Measurements from ENCODE around the gene ITPR1. TPM values are rescaled to one million over a fixed set of nuclear protein-coding genes. Genes with fewer than 3 reads are reported as not detected.

ITPR1 gene
- total RNA-seq, 2 donors from 2014 or later = 8.9 to 21.2 TPM

- DNase-seq (no peak), ATAC-seq (no peak)
- intact Hi-C loops (cut with DNase I, micrococcal nuclease) = no loop called here
Observed at GRCh38 chr3:4688411-4688810, 195.3 kb downstream of the ITPR1 start.

GRCh38 chr3:4689021-4689420 is 195.9 kb downstream of the ITPR1 start:
- ATAC-seq = no peak
- intact Hi-C loops (cut with DNase I, micrococcal nuclease) = no loop called here
- DNase-seq = no peak

- no peak for ATAC-seq
- intact Hi-C loops (cut with DNase I, micrococcal nuclease) = no loop called here
- DNase-seq = no peak
Observed at GRCh38 chr3:4690277-4690676, 197.1 kb downstream of the ITPR1 start.

GRCh38 chr3:4693620-4694019 is 200.5 kb downstream of the ITPR1 start:
- intact Hi-C loops (cut with DNase I, micrococcal nuclease) = no loop called here
- ATAC-seq (no peak), DNase-seq (no peak)

- intact Hi-C loops (cut with DNase I, micrococcal nuclease) = no loop called here
- DNase-seq = no peak
- ATAC-seq = no peak
Observed at GRCh38 chr3:4695846-4696245, 202.7 kb downstream of the ITPR1 start.

- ATAC-seq (no peak), DNase-seq (no peak)
- intact Hi-C loops (cut with DNase I, micrococcal nuclease) = no loop called here
Observed at GRCh38 chr3:4696266-4696665, 203.1 kb downstream of the ITPR1 start.

GRCh38 chr3:4698125-4698821 is 205.1 kb downstream of the ITPR1 start:
- intact Hi-C loops (cut with DNase I, micrococcal nuclease) = no loop called here
- no peak for ATAC-seq
- DNase-seq = no peak

GRCh38 chr3:4703054-4703480 is 209.9 kb downstream of the ITPR1 start:
- DNase-seq (no peak), ATAC-seq (no peak)
- intact Hi-C loops (cut with DNase I, micrococcal nuclease) = no loop called here

GRCh38 chr3:4704552-4704951 is 211.4 kb downstream of the ITPR1 start:
- no peak for ATAC-seq
- intact Hi-C loops (cut with DNase I, micrococcal nuclease) = no loop called here
- no peak for DNase-seq

GRCh38 chr3:4707324-4707723 is 214.2 kb downstream of the ITPR1 start:
- no peak for ATAC-seq
- intact Hi-C loops (cut with DNase I, micrococcal nuclease) = no loop called here
- no peak for DNase-seq

GRCh38 chr3:4708230-4708629 is 215.1 kb downstream of the ITPR1 start:
- DNase-seq = no peak
- intact Hi-C loops (cut with DNase I, micrococcal nuclease) = no loop called here
- ATAC-seq = no peak

- ATAC-seq (no peak), DNase-seq (no peak)
- intact Hi-C loops (cut with DNase I, micrococcal nuclease) = no loop called here
Observed at GRCh38 chr3:4709341-4709740, 216.2 kb downstream of the ITPR1 start.

GRCh38 chr3:4710191-4710590 is 217.0 kb downstream of the ITPR1 start:
- no peak for DNase-seq
- intact Hi-C loops (cut with DNase I, micrococcal nuclease) = loop anchor here in 1 of 2 donors (2.0 to 10.0 kb wide), 2 partner anchors 315 to 349 kb away; no protein-coding TSS in a partner anchor
- no peak for ATAC-seq

GRCh38 chr3:4711680-4711992 is 218.5 kb downstream of the ITPR1 start:
- ATAC-seq (no peak), DNase-seq (no peak)
- intact Hi-C loops (cut with DNase I, micrococcal nuclease) = loop anchor here in 1 of 2 donors (2.0 to 10.0 kb wide), 2 partner anchors 313 to 347 kb away; no protein-coding TSS in a partner anchor

GRCh38 chr3:4712109-4712508 is 219.0 kb downstream of the ITPR1 start:
- peak in 1 of 2 donors; percentile 80 for DNase-seq
- peak; percentile 87 for ATAC-seq
- intact Hi-C loops (cut with DNase I, micrococcal nuclease) = loop anchor here in 1 of 2 donors (10.0 kb wide), 1 partner anchor 313 kb away; no protein-coding TSS in a partner anchor

- intact Hi-C loops (cut with DNase I, micrococcal nuclease) = loop anchor here in 1 of 2 donors (10.0 kb wide), 1 partner anchor 311 kb away; no protein-coding TSS in a partner anchor
- no peak for DNase-seq
- ATAC-seq = peak; percentile 44
Observed at GRCh38 chr3:4714045-4714444, 220.9 kb downstream of the ITPR1 start.

- intact Hi-C loops (cut with DNase I, micrococcal nuclease) = loop anchor here in 1 of 2 donors (10.0 kb wide), 1 partner anchor 309 kb away; no protein-coding TSS in a partner anchor
- DNase-seq = no peak
- ATAC-seq = no peak
Observed at GRCh38 chr3:4716266-4716665, 223.1 kb downstream of the ITPR1 start.

GRCh38 chr3:4716706-4717362 is 223.7 kb downstream of the ITPR1 start:
- no peak for ATAC-seq
- no peak for DNase-seq
- intact Hi-C loops (cut with DNase I, micrococcal nuclease) = loop anchor here in 1 of 2 donors (10.0 kb wide), 1 partner anchor 308 kb away; no protein-coding TSS in a partner anchor

GRCh38 chr3:4717363-4717740 is 224.2 kb downstream of the ITPR1 start:
- ATAC-seq (no peak), DNase-seq (no peak)
- intact Hi-C loops (cut with DNase I, micrococcal nuclease) = loop anchor here in 1 of 2 donors (10.0 kb wide), 1 partner anchor 307 kb away; no protein-coding TSS in a partner anchor

- ATAC-seq (no peak), DNase-seq (no peak)
- intact Hi-C loops (cut with DNase I, micrococcal nuclease) = loop anchor here in 1 of 2 donors (10.0 kb wide), 1 partner anchor 307 kb away; no protein-coding TSS in a partner anchor
Observed at GRCh38 chr3:4718179-4718736, 225.1 kb downstream of the ITPR1 start.
